IMR-90 (cell line): ENCODE results near the gene UTF1. TPM values are rescaled to one million over a fixed set of nuclear protein-coding genes. Genes with fewer than 3 reads are reported as not detected.

Source experiments
- ATAC-seq: fragments of 200-7000 bp; cut with Tn5 transposase; 2 replicates; pipeline ENCODE4 v1.9.1; 2020; ENCODE audit warnings: low read depth, mild to moderate bottlenecking, moderate library complexity
- BruUV-seq: library from RNA; stranded (reverse); fragments of 400-500 nt; replicated peaks from 2 replicates; lab custom pipeline; 2021; lab: Mats Ljungman, UMichigan
- CTCF ChIA-PET: fragments of 300-600 bp; formaldehyde crosslinking; extraction: SDS; loops from one replicate; lab custom pipeline; 2021; ENCODE audit warnings: antibody characterized with exemption; lab: Yijun Ruan, JAX
- POLR2A ChIA-PET: fragments of 300-600 bp; sonication (Branson Sonifier 250); formaldehyde crosslinking; loops from one replicate; lab custom pipeline; 2022; ENCODE audit warnings: antibody characterized with exemption; ENCODE audit not compliant: unreplicated experiment; lab: Charles Lee
- DNase-seq: peaks from one replicate; pipeline ENCODE4 v3.0.0; 2013
- H2AFZ ChIP-seq: replicated peaks from 2 replicates; pipeline ENCODE3; 2013; ENCODE audit warnings: low read length, mild to moderate bottlenecking; ENCODE audit not compliant: poor library complexity
- H2AK5ac ChIP-seq: 2 replicates; pipeline ENCODE4 v1.6.1; 2013; ENCODE audit warnings: low read depth, low read length, inconsistent platforms
- H2AK9ac ChIP-seq: replicated peaks from 2 replicates; pipeline ENCODE3; 2013; ENCODE audit warnings: mild to moderate bottlenecking, low read depth, low read length, moderate library complexity; ENCODE audit not compliant: poor library complexity
- H2BK120ac ChIP-seq: 2 replicates; pipeline ENCODE4 v1.6.1; 2013; ENCODE audit warnings: low read depth, low read length, inconsistent platforms
- H2BK15ac ChIP-seq: 3 replicates; pipeline ENCODE4 v1.6.1; 2013; ENCODE audit warnings: low read depth, low read length, inconsistent platforms
- H2BK20ac ChIP-seq: 2 replicates; pipeline ENCODE4 v1.6.1; 2013; ENCODE audit warnings: low read depth, mild to moderate bottlenecking, inconsistent platforms, low read length, moderate library complexity
- H2BK5ac ChIP-seq: 2 replicates; pipeline ENCODE4 v1.6.1; 2013; ENCODE audit warnings: mild to moderate bottlenecking, low read depth, low read length, inconsistent platforms; ENCODE audit not compliant: poor library complexity, severe bottlenecking
- H3K14ac ChIP-seq: replicated peaks from 2 replicates; pipeline ENCODE4 v1.6.1; 2013; ENCODE audit warnings: low read depth, low read length, inconsistent platforms
- H3K18ac ChIP-seq: 2 replicates; pipeline ENCODE4 v1.6.1; 2013; ENCODE audit warnings: low read depth, low read length, control low read depth
- H3K23ac ChIP-seq: 2 replicates; pipeline ENCODE4 v1.6.1; 2013; ENCODE audit warnings: low read depth, low read length, inconsistent platforms
- H3K27ac ChIP-seq: 2 replicates; pipeline ENCODE4 v1.5.1; 2013; ENCODE audit warnings: mild to moderate bottlenecking, control low read depth, low read length; ENCODE audit not compliant: insufficient read depth
- H3K27me3 ChIP-seq: 2 replicates; pipeline ENCODE4 v1.6.1; 2013; ENCODE audit warnings: low read length; ENCODE audit not compliant: control insufficient read depth, insufficient read depth
- H3K36me3 ChIP-seq: 2 replicates; pipeline ENCODE4 v1.6.1; 2013; ENCODE audit warnings: low read length, mixed read lengths; ENCODE audit not compliant: control insufficient read depth, insufficient read depth
- H3K4ac ChIP-seq: 2 replicates; pipeline ENCODE4 v1.6.1; 2013; ENCODE audit warnings: low read depth, low read length, inconsistent platforms
- H3K4me1 ChIP-seq: 2 replicates; pipeline ENCODE4 v1.6.1; 2013; ENCODE audit warnings: low read length, mixed read lengths; ENCODE audit not compliant: control insufficient read depth, insufficient read depth
- H3K4me2 ChIP-seq: 2 replicates; pipeline ENCODE4 v1.6.1; 2013; ENCODE audit warnings: low read depth, mild to moderate bottlenecking, control low read depth, low read length, moderate library complexity
- H3K4me3 ChIP-seq: 2 replicates; pipeline ENCODE4 v1.5.1; 2013; ENCODE audit warnings: low read depth, mild to moderate bottlenecking, control low read depth, low read length, moderate library complexity; ENCODE audit not compliant: insufficient read depth
- H3K56ac ChIP-seq: 2 replicates; pipeline ENCODE4 v1.6.1; 2013; ENCODE audit warnings: low read length, inconsistent platforms; ENCODE audit not compliant: insufficient read depth; ENCODE audit errors: extremely low read depth
- H3K79me1 ChIP-seq, 2 experiments: 2 replicates each; pipeline ENCODE4 v1.6.1; 2013; ENCODE audit warnings: low read length in 2 of 2, inconsistent platforms in 1 of 2, low read depth in 1 of 2
- H3K9ac ChIP-seq: 2 replicates; pipeline ENCODE4 v1.6.1; 2013; ENCODE audit warnings: low read depth, low read length, control low read depth
- H3K9me1 ChIP-seq: 2 replicates; pipeline ENCODE4 v1.6.1; 2013; ENCODE audit warnings: low read length, inconsistent platforms; ENCODE audit not compliant: insufficient read depth
- H3K9me3 ChIP-seq: 2 replicates; pipeline ENCODE4 v1.6.1; 2013; ENCODE audit warnings: low read length; ENCODE audit not compliant: control insufficient read depth, insufficient read depth
- H4K20me1 ChIP-seq: 2 replicates; pipeline ENCODE4 v1.6.1; 2013; ENCODE audit warnings: low read length, inconsistent platforms; ENCODE audit not compliant: insufficient read depth
- H4K5ac ChIP-seq: 2 replicates; pipeline ENCODE4 v1.6.1; 2013; ENCODE audit warnings: mild to moderate bottlenecking, low read depth, low read length, control low read depth
- H4K8ac ChIP-seq, 2 experiments: 2 replicates each; pipeline ENCODE4 v1.6.1; 2013; ENCODE audit warnings: low read depth in 2 of 2, low read length in 2 of 2, control low read depth in 1 of 2, inconsistent platforms in 1 of 2
- H4K91ac ChIP-seq: 2 replicates; pipeline ENCODE4 v1.6.1; 2013; ENCODE audit warnings: low read depth, low read length, inconsistent platforms; ENCODE audit not compliant: insufficient read depth
- CEBPB ChIP-seq: IDR thresholded peaks from 2 replicates; pipeline ENCODE4 v1.6.1; 2012; ENCODE audit warnings: low read depth, low read length, improper control_type of control experiment
- MXI1 ChIP-seq: IDR thresholded peaks from 2 replicates; pipeline ENCODE4 v1.6.1; 2012; ENCODE audit warnings: low read depth, mild to moderate bottlenecking, low read length, moderate library complexity, borderline replicate concordance
- USF2 ChIP-seq: fragments of 150-350 bp; IDR thresholded peaks from 2 replicates; pipeline ENCODE4 v1.6.1; 2017; ENCODE audit warnings: mild to moderate bottlenecking, antibody characterized with exemption, low read length, low read depth
- WGBS, 2 experiments: methylation state at CpG; one replicate each; pipeline versions ENCODE4 v1.1.5 to v1.1.7; 2013; ENCODE audit warnings: missing lambda C conversion rate in 2 of 2; ENCODE audit not compliant: insufficient read length in 1 of 2; ENCODE audit errors: extremely low coverage in 2 of 2; 5-methylcytosine and 5-hydroxymethylcytosine counted together
- dilution Hi-C: fragments of 300-500 bp; cut with HindIII; formaldehyde crosslinking; loops from one replicate; pipeline ENCODE4 v1.14.3; 2018; ENCODE audit warnings: low sequenced_read_pairs; ENCODE audit not compliant: unreplicated experiment
- in situ Hi-C: fragments of 300-500 bp; cut with MboI; formaldehyde crosslinking; loops from 3 replicates; pipeline ENCODE4 v1.14.3; 2019; ENCODE audit warnings: low sequenced_read_pairs, inconsistent platforms, mixed read lengths
- intact Hi-C: fragments of 100-400 bp; cut with micrococcal nuclease; formaldehyde crosslinking; loops from 2 replicates; pipeline ENCODE4 v1.10.0; 2022
- polyA plus RNA-seq, 3 experiments: library from polyadenylated mRNA; depleted of rRNA; stranded (reverse); fragments of >200 nt; gene quantifications; 2 replicates each; pipeline ENCODE4 v1.2.3, GENCODE V29; 2012; ENCODE audit warnings: low replicate concordance in 1 of 3
- total RNA-seq: library from RNA; depleted of rRNA; stranded (reverse); fragments of >200 nt; gene quantifications from 2 replicates; pipeline ENCODE4 v1.2.3, GENCODE V29; 2012

UTF1 gene
- total and polyA plus RNA-seq, 2 of the 4 experiments (the other 2 are of a cell fraction) = not detected

GRCh38 chr10:133249975-133250754 lies 20.1 kb downstream of the UTF1 start:
- Histone ChIP-seq H3K14ac (no peak overlapping the region), H3K4ac (no peak overlapping the region), H3K79me1 (no peaks in the 10 kb centered on the region), H3K23ac (no peak overlapping the region), H4K91ac (no peak overlapping the region), H3K27ac (no peak overlapping the region), H2BK5ac (no peak overlapping the region), H3K4me1 (no peaks in the 10 kb centered on the region), H3K4me2 (no peak overlapping the region), H2AK5ac (no peak overlapping the region), H4K20me1 (no peaks in the 10 kb centered on the region), H2BK20ac (no peak overlapping the region), H4K5ac (no peak overlapping the region), H3K36me3 (no peaks in the 10 kb centered on the region), H3K27me3 (peaks cover 14% of the 10 kb centered on the region), H3K9me3 (no peaks in the 10 kb centered on the region), H2AK9ac (no peak overlapping the region), H4K8ac (no peak overlapping the region), H2AFZ (no peak overlapping the region), H3K9me1 (no peaks in the 10 kb centered on the region), H2BK120ac (no peak overlapping the region), H2BK15ac (no peak overlapping the region), H3K56ac (no peak overlapping the region), H3K18ac (no peak overlapping the region), H3K4me3 (no peak overlapping the region), H3K9ac (no peak overlapping the region)
- no TSS peak for BruUV-seq
- in situ Hi-C loops (loop anchor here (25.0 kb wide), 1 partner anchor 588 kb away; no protein-coding TSS in a partner anchor), dilution Hi-C loops (no loop called here), intact Hi-C loops (no loop called here)
- POLR2A ChIA-PET = no interaction called here
- 80% methylated on average over 1 of the region's 11 CpGs; no CpG with 5 or more reads in 1 of the 2 experiments for WGBS, 2 experiments
- TF ChIP-seq USF2 (no peak), MXI1 (no peak), CEBPB (no peak)
- ATAC-seq (no peak), DNase-seq (no peak)
- CTCF ChIA-PET = no interaction called here
